Fibroblast of villous mesenchyme (primary cell): ENCODE measurements around the gene CRTC1. TPM values are rescaled to one million over a fixed set of nuclear protein-coding genes. Genes with fewer than 3 reads are reported as not detected.

Experiments
- DNase-seq: peaks from one replicate; pipeline ENCODE4 v3.0.0-alpha.2; 2010; ENCODE audit warnings: low read depth
- H3K4me3 ChIP-seq: 2 replicates; pipeline ENCODE4 v1.5.1; 2011; ENCODE audit warnings: low read depth, mild to moderate bottlenecking, low read length
- CTCF ChIP-seq: IDR thresholded peaks from 2 replicates; pipeline ENCODE4 v1.5.1; 2012; ENCODE audit warnings: low read depth, mild to moderate bottlenecking, low read length; ENCODE audit not compliant: insufficient read depth
- total RNA-seq: library from RNA; depleted of rRNA; stranded (reverse); fragments of >200 nt; gene quantifications from 2 replicates; pipeline ENCODE4 v1.2.3, GENCODE V29; 2012

The CRTC1 gene
- total RNA-seq, 1 donor = 2.2 TPM

GRCh38 chr19:18735324-18735723 is 51.8 kb downstream of the CRTC1 start:
- TF ChIP-seq CTCF = no peak
- no peak overlapping the region for H3K4me3 ChIP-seq
- no peak for DNase-seq

GRCh38 chr19:18735752-18736151 is 52.3 kb downstream of the CRTC1 start:
- no peak for DNase-seq
- no peak for TF ChIP-seq CTCF
- H3K4me3 ChIP-seq = no peak overlapping the region

- H3K4me3 ChIP-seq = no peak overlapping the region
- no peak for TF ChIP-seq CTCF
Measured at GRCh38 chr19:18736415-18737336, 53.2 kb downstream of the CRTC1 start.

GRCh38 chr19:18737337-18737953 is 54.0 kb downstream of the CRTC1 start:
- TF ChIP-seq CTCF = no peak
- H3K4me3 ChIP-seq = no peak overlapping the region
- no peak for DNase-seq

More at GRCh38 chr19:18736415-18737336, 53.2 kb downstream of the CRTC1 start:
- DNase-seq = no peak

GRCh38 chr19:18737954-18738351 is 54.5 kb downstream of the CRTC1 start:
- no peak overlapping the region for H3K4me3 ChIP-seq
- DNase-seq = no peak

More at GRCh38 chr19:18737954-18738351, 54.5 kb downstream of the CRTC1 start:
- no peak for TF ChIP-seq CTCF
